ENCODE data around the gene CYBC1.
"Not testable (repeated sequence)": the region's sequence is repeated elsewhere in the genome, so short reads cannot be mapped to it uniquely, and the experiment has no call there.

Gene CYBC1

DNA sequence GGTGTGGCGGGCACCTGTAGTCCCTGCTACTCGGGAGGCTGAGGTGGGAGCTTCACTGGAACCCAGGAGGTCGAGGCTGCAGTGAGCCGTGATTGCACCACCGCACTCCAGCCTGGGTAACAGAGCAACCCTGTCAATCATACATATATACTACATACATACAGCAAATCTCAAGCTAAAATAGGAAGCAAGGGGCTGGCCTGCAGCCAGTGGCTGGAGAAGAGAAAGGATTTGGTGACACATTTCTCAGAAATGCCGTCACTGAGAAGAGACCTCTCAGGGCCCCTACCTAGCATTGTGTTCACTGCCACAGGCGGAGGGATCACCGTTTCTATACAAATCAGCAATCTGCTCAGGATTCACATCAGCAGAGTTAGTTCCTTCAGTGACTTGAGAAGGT, 24.9 kb upstream of the CYBC1 start:
- no peak for DNase-seq

DNA sequence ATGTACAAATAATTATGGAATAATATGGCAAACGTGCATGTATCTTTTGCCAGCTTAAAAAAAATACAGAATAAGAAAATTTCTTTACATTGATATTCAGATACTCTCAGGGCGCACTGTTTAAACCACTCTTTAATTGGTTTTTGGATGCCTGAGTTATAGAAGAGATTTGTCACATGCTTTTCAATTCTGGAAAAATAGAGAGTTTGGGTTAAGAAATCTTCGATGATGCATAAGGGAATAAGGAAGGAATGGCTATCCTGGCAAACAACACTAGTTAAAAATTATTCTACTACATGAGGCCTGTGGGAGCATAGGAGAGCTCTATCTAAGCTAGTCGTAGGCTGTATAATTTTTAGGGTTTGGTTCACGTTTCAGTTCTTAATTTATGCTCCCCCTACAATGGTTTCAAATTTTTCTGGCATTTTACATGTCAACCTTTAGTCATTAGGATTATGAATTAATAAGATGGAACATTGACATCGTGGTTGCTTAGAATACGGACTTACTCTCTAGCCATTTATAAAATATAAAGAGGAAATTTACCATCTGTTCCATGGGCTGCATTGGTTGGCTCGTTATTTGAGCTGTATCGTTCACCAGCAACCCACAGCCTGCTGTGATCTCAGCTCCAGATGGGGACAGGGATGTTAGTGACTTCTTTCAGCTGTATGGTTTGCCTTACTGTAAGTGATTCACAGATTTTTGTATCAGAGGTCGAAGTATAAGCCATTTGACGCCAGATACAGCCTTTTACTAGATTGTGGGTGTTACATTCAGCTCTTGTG, 23.9 kb upstream of the CYBC1 start:
- no peak for DNase-seq

DNA sequence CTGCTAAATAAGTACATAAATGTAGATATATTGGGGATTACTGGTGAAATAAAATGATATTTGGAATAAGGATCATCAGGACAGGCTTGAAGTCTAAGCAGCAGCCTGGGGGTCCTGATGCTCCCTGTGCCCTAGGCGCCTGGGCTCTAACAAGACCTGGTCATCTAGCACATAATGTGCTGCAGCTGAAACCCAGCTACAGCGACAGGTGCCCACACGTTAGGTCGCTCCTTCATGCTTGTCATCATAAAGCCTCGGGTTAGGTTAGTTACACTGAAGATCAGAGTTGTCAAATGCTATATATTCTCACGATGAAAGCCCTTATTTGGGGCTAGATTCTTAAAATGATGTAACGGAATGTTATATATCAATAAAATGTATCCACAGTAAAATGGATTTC, 19.5 kb upstream of the CYBC1 start:
- DNase-seq, result no peak

- DNase-seq, result no peak
These were observed 18.1 kb upstream of the CYBC1 start for GRCh38 chr17:82468692-82469091.

GRCh38 chr17:82465023-82465603, 14.6 kb upstream of the CYBC1 start:
- DNase-seq, result no peak

- no peak for DNase-seq
These were observed 14.0 kb upstream of the CYBC1 start for GRCh38 chr17:82464567-82464929.

DNA sequence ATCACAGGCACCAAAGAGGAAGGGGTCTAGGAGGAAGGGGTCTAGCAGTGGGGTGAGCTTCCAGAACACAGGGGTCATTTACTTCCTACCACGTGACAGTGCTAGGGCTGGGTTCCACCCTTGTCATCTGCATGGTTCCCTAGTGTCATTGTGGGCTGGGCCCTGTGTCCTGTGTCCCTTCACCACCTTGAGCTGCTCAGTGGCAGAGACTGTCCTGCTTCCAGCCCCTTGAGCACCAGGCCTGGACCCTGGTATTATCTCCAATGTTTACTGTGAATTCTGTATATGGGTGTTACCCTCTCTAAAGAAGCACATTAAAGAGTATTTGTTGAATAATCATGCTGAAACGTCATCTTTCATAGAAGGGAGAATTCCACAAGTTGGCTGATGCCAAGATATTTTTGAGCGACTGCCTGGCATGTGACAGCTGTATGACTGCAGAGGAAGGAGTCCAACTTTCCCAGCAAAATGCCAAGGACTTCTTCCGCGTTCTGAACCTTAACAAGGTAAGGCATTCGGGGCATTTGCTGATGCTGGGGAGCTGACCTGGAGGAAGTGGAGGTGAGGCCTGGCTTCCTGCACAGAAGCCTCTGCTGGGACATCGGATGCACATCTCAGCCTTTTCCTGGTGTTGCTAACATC, 13.5 kb upstream of the CYBC1 start:
- DNase-seq, result no peak

DNA sequence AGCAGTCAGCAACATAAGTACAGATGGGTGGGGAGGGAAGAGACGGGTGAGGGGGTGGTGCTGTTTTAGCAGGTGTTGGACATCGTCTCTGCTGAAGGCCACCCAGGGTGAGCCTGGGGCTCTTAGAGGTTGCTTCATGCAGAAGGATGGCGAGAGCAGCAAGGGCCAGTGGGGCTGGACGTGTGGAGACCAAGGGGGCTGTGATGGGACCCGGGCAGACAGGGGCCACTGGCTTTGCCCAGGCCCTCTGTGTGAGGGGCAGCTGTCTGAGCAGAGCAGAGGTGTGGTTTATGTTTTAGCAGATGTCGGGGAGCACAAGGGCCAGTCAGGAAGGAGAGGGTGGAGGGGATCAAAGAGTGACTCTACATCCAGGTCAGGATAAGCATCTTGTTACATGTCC, 12.8 kb upstream of the CYBC1 start:
- no peak for DNase-seq

- DNase-seq, result no peak
These were observed 11.4 kb upstream of the CYBC1 start for GRCh38 chr17:82461827-82462524.

DNA sequence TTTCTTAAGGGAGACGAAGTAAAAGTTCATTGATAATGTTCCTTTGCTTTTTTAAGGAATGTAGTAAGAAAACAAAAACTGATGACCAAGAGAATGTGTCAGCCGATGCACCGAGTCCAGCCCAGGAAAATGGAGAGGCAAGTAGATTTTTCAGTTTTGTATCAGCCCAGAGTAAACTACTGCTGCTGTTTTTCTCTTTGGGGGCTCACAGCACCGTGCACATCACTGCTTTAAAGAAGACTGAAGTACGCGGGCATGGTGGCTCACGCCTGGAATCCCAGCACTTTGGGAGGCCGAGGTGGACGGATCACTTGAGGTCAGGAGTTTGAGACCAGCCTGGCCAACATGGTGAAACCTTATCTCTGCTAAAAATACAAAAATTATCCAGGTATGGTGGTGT, 9.4 kb upstream of the CYBC1 start:
- not testable (repeated sequence) for DNase-seq

DNA sequence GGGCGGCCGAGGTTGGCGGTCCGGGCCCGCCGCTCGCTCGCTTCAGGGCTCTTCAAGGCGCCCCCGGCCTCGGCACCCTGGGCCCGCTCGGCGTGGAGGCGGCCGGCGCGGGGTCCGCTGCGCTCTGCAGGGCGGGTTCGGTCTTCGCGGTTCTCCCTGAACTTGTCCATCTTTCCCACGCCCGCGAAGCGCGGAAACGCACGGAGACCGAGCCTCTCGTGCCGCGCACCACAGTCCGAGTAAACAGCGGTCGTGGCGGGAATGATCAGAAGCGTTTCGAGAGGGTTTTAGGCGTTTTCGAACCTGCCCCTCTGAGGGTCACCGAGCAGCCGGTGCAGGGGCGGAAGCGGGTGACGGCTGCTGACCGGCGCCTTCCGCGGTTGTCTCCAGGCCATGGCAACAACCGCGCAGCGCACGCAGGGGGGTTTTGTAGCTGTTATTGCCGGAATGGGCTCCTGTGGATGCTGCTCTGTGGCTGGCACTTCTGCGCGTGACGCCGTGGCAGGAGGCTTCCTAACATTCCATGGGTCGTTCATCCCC, 8.4 kb upstream of the CYBC1 start:
- DNase-seq, result no peak

DNA sequence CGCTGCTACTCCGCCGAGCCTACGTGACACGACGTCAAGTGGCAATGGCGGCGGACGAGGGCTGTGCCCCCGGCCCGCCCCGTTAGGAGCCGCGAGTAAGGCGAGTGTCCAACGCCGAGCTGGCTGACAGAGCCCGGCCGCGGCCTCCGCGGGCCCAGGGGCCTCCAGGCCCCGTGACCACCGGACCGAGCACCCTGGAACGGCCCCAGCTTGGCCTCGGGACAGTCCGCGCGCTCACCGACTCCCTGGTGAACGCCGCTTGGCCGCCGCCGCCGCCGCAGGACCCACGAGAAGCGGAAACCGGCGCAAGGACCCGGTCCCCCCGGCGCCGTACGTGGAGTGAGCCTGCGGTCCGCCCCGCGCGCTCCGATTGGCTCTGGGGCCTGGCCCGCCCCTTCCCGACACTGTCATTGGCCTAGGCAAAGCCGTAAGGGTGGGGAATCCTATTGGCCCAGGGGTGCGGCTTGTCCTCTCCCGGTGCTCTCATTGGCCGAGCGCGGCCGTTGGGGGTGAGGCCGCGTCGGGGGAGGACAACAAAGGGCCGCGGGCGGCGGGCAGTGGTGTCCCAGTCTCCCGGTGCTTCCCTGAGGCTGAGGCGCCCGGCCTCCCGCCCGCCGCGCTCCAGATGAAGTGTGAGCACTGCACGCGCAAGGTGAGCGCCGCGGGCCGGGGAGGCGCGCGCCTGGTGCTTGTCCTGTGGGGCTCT, 7.8 kb upstream of the CYBC1 start, which contains the start of gene NARF:
Gene NARF (plus strand): TSS at position 563 of the 706 bp plus-strand sequence. CDS start 63 bp downstream, at position 626.
- DNase-seq, result peak; percentile 98

DNA sequence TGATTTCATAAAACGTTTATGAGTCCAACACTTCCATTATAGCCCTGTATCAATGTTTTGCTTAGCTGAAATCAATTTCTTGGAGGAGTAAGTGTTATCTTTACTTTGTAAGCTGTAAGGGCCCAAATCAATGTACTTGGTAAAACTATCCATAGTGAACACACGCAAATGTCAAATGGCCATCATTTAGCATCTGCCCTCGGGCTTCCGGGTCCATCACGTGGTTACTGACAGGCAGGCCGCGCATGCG, 7.3 kb upstream of the CYBC1 start:
- no peak for DNase-seq

- no peak for DNase-seq
These were observed 6.7 kb upstream of the CYBC1 start for GRCh38 chr17:82457073-82457928.

GRCh38 chr17:82453706-82454105, 3.2 kb upstream of the CYBC1 start:
- DNase-seq, result not testable (repeated sequence)

- not testable (repeated sequence) for DNase-seq
These were observed 2.6 kb upstream of the CYBC1 start for GRCh38 chr17:82453151-82453550.

- no peak for DNase-seq
These were observed 1.6 kb upstream of the CYBC1 start for GRCh38 chr17:82452162-82452561.

DNA sequence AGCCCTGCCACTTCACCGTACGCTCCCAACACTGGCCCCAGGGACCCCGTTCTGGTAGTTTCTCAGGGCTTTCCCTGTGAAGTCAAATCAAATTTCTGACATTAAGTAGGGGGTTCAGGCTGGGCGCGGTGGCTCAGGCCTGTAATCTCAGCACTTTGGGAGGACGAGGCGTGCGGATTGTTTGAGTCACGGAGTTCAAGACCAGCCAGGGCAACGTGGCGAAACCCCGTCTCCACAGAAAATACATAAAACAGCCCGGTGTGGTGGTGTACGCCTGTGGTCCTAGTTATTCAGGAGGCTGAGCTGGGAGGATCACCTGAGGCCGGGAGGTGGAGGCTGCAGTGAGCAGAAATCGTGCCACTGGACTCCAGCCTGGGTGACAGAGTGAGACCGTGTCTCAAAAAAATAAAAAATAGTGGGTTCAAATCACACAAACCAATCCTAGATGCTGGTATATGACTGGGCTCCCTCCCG, 632 bp downstream of the CYBC1 start:
- DNase-seq, result no peak

DNA sequence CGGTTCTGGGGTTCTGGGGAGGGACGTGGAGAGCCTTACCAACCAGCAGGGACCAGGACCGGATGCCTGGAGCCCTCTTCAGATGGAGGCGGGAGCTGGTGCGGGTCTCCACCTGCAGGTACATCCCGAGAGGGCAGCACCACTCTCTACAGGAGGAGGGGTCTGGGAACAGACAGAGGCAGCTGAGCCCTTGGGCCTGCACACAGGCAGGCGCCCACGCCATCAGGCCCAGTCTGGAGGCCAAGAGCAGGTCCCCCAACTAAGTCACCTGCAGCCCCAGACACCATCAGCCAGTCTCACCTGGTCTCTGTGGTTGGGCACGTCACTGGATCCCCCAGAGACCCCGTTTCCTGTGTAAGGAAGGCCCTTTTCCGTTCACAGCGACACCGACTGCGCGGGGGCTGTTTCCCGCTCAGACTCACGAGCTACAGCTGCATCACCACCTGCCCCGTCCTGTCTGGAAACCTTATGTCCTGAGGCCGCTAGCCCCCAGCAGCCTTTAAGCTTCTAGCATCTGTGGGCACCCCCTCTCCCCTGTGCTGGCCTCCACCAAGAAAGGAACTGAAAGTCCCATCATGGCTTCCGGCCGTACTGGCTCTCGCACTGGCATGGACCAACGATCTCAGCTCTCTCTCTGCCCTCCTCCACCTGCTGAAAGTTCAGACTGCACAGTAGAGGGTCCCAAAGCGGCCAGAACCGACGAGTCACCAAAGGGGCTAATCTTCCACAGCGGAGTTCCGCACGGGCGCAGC, 1.2 kb downstream of the CYBC1 start:
- DNase-seq, result no peak

GRCh38 chr17:82447876-82448275, 2.7 kb downstream of the CYBC1 start:
- DNase-seq, result no peak

GRCh38 chr17:82446649-82447048, 3.9 kb downstream of the CYBC1 start:
- DNase-seq, result no peak
